Measurements from ENCODE around the gene MTHFD1. TPM values are rescaled to one million over a fixed set of nuclear protein-coding genes. Genes with fewer than 3 reads are reported as not detected.

The MTHFD1 gene
- total and polyA plus RNA-seq, 8 donors: 51.7 to 81.1 (median 69.3) TPM

DNA sequence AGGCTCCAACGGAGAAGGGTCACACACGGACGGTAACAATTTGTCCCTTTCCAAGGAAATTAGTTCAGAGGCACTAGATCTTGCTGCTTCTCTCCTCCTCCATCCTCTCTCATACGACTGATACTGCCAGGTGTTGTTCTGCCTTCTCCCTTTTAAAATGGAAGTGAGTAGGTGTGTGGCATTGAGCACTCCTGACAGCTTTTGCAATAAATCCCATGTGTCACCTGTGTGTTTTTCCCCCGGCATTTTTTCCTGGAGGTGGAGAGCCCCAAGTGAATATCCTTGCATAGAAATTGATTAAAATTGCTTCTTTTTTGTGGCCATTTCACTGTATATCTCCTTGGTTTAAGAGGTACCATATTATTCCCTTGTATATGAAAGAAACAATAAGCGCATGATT is 51.0 kb downstream of the MTHFD1 start:
- H3K4me3 ChIP-seq: no peak overlapping the region
- DNase-seq: no peak
- H3K36me3 ChIP-seq: peaks cover 0 to 84% of the 10 kb centered on the region in 2 donors
- peaks cover 0 to 6% of the 10 kb centered on the region in 2 donors for H3K4me1 ChIP-seq
- intact Hi-C loops (cut with DNase I): no loop called here
- H3K9me3 ChIP-seq: no peaks in the 10 kb centered on the region
- H3K27ac ChIP-seq: peak overlapping the region in 1 of 2 donors; percentile 73
- ATAC-seq: no peak
- no peaks in the 10 kb centered on the region for H3K27me3 ChIP-seq
- TF ChIP-seq, protein P1, sequence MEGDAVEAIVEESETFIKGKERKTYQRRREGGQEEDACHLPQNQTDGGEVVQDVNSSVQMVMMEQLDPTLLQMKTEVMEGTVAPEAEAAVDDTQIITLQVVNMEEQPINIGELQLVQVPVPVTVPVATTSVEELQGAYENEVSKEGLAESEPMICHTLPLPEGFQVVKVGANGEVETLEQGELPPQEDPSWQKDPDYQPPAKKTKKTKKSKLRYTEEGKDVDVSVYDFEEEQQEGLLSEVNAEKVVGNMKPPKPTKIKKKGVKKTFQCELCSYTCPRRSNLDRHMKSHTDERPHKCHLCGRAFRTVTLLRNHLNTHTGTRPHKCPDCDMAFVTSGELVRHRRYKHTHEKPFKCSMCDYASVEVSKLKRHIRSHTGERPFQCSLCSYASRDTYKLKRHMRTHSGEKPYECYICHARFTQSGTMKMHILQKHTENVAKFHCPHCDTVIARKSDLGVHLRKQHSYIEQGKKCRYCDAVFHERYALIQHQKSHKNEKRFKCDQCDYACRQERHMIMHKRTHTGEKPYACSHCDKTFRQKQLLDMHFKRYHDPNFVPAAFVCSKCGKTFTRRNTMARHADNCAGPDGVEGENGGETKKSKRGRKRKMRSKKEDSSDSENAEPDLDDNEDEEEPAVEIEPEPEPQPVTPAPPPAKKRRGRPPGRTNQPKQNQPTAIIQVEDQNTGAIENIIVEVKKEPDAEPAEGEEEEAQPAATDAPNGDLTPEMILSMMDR (IDR thresholded peaks at IDR 0.05): no peak

DNA sequence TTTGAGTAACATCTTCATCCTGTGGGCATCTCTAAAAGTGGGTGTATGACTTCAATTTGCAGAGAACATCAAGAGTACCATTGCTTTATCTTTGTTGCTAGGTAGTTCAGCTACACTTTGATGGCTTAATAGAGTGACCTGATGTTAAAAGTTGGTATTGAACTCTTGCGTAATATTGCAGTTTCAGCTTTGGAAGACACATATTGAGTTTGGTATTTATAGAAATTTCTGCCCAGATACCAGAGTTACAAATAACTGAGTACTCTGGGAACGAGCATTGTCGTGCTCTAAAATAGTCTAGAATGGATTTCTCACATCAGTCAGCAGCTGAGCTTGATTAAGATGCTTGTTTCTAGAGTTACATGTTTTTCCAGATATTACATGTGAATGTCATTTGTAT is 52.3 kb downstream of the MTHFD1 start:
- peaks cover 0 to 6% of the 10 kb centered on the region in 2 donors for H3K4me1 ChIP-seq
- DNase-seq (no peak), ATAC-seq (no peak)
- no peaks in the 10 kb centered on the region for H3K27me3 ChIP-seq
- TF ChIP-seq, protein P1 (IDR thresholded peaks at IDR 0.05): no peak
- intact Hi-C loops (cut with DNase I): no loop called here
- H3K9me3 ChIP-seq: no peaks in the 10 kb centered on the region
- peaks cover 0 to 81% of the 10 kb centered on the region in 2 donors for H3K36me3 ChIP-seq
- no peak overlapping the region for H3K27ac ChIP-seq
- no peak overlapping the region for H3K4me3 ChIP-seq

DNA sequence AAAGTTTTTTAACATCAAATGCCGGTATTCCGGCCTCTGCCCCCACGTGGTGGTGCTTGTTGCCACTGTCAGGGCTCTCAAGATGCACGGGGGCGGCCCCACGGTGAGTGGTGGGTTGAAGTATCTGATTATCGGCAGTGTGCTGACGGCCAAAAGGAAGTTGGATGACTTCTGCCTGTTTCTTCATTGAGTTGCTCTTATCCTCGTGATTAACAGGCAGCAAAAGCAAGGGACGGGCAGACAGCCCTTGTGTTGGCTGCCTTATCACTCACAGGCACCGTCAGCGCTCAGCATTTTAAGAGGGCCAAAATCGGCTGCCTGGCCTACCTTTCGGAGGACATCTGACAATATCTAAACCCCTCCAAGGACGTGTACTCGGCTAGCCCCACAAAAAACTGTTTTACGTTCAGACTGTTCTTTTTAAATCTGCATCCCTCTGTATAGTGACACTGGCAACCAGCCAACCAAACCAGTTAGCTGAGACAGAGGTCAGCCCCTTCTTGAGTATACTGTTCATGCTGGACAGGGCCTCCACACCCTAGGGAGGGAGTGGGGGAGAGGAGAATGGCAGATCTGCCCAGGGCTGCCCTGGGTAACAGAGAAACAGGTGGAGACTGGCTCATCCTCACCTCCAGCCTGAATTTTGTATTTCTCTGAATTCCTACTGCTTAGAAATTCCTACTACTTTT is 54.3 kb downstream of the MTHFD1 start:
- ATAC-seq: peak; percentile 51
- DNase-seq: no peak

DNA sequence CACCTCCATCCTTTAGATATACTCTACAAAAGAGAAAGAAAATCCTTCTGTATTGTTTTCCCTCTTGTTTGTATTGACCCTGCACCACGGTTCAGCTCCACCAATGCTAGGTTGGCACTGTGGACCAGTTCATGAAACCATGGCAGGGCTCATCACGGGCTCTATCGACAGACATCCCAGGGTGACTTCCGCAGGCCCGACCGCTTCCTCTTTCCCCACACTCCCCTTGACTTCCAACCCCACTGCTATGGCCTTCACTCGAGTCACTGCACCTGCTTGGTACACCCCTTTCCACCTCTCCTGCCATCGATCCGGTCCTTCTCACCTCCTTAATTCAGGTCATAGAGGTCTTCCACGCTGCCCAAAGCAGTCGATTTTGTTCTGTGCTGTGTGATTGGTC is 56.0 kb downstream of the MTHFD1 start:
- Histone ChIP-seq H3K4me1 (no peaks in the 10 kb centered on the region), H3K27me3 (no peaks in the 10 kb centered on the region), H3K36me3 (peaks cover 0 to 67% of the 10 kb centered on the region in 2 donors), H3K27ac (no peak overlapping the region), H3K9me3 (no peaks in the 10 kb centered on the region), H3K4me3 (no peak overlapping the region)
- TF ChIP-seq, protein P1 (IDR thresholded peaks at IDR 0.05): no peak
- intact Hi-C loops (cut with DNase I): no loop called here
- ATAC-seq: no peak
- no peak for DNase-seq

More for the DNA sequence above, 54.3 kb downstream of the MTHFD1 start:
- TF ChIP-seq, protein P1 (IDR thresholded peaks at IDR 0.05): no peak
- no peaks in the 10 kb centered on the region for H3K9me3 ChIP-seq
- H3K27me3 ChIP-seq: no peaks in the 10 kb centered on the region
- no peak overlapping the region for H3K4me3 ChIP-seq
- peaks cover 0 to 6% of the 10 kb centered on the region in 2 donors for H3K4me1 ChIP-seq
- peaks cover 0 to 64% of the 10 kb centered on the region in 2 donors for H3K36me3 ChIP-seq
- intact Hi-C loops (cut with DNase I): no loop called here
- no peak overlapping the region for H3K27ac ChIP-seq

DNA sequence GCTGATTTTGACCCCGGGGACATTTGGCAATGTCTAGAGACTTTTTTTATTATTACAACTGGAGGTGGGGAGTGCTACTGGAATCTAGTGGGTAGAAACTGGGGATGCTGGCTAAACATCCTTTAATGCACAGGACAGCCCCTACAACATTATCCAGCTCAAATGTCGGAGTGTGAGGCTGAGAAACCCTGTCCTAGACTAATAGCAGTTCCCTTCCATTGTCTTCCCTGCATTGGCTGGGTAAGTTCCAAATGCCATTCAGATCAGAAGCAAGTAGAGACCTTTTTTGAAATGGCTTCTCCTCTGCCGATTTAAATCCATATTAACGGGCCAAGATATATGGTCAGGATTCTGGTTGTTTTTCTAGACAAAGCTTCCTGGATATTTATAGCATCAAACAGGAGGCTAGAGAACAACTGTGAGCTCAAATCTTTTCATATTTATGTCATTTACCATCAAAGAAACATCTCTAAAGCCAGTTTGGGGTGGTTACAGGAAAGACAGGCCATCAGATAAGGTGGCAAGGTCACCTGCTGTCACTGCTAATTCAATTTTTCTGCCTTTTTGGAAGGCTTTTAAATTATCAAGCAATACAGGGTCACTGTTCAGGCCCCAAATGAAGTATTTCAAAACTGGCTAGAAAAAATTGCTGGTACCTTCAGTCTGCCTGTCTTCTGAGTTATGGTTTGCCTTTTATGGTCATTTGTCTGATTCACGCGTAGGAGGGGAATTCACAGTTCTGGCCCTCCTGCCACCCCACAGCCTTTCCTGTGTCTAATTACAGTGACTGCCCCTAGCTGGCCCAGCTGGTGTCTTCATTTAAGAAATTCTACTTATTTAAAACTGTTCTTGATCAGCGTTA is 57.1 kb downstream of the MTHFD1 start:
- no peak for DNase-seq
- TF ChIP-seq, protein P1 (IDR thresholded peaks at IDR 0.05): no peak
- Histone ChIP-seq H3K36me3 (peaks cover 0 to 71% of the 10 kb centered on the region in 2 donors), H3K4me3 (no peak overlapping the region), H3K27me3 (no peaks in the 10 kb centered on the region), H3K9me3 (no peaks in the 10 kb centered on the region), H3K27ac (no peak overlapping the region), H3K4me1 (no peaks in the 10 kb centered on the region)
- intact Hi-C loops (cut with DNase I): no loop called here
- peak; percentile 42 for ATAC-seq

Data from left lung (tissue), 10 donors.